Right cardiac atrium (tissue), 5 donors: ENCODE measurements around the gene STX2. TPM values are rescaled to one million over a fixed set of nuclear protein-coding genes. Genes with fewer than 3 reads are reported as not detected.

Experiments used
- ATAC-seq, 2 donors: fragments of 200-7000 bp; cut with Tn5 transposase; one replicate each; pipeline versions ENCODE4 v1.8.0 to v1.9.1; 2020; ENCODE audit warnings: moderate library complexity in 2 of 2, mild to moderate bottlenecking in 1 of 2
- DNase-seq, 3 donors: peaks; one replicate each; pipeline ENCODE4 v3.0.0-alpha.2; 2020
- H3K27ac ChIP-seq: one replicate; pipeline ENCODE4 v1.5.1; 2013; ENCODE audit warnings: mild to moderate bottlenecking, low read length, control low read depth, moderate library complexity
- H3K27me3 ChIP-seq: one replicate; pipeline ENCODE4 v1.6.1; 2013; ENCODE audit not compliant: control insufficient read depth, insufficient read depth
- H3K4me1 ChIP-seq: one replicate; pipeline ENCODE4 v1.6.1; 2013; ENCODE audit warnings: low read length; ENCODE audit not compliant: control insufficient read depth, insufficient read depth
- H3K4me3 ChIP-seq: one replicate; pipeline ENCODE4 v1.5.1; 2013; ENCODE audit warnings: low read length, control low read depth
- H3K9me3 ChIP-seq: one replicate; pipeline ENCODE4 v1.6.1; 2013; ENCODE audit warnings: low read length; ENCODE audit not compliant: control insufficient read depth
- WGBS: extraction: QIAGEN DNeasy Blood & Tissue Kit; methylation state at CpG from one replicate; pipeline ENCODE4 v1.1.7; 2013; 5-methylcytosine and 5-hydroxymethylcytosine counted together
- intact Hi-C, 4 donors: fragments of 100-400 bp; cut with DNase I; formaldehyde crosslinking; loops; one replicate each; pipeline versions ENCODE4 v1.11.0 to v1.14.0; 2022 to 2023
- polyA plus RNA-seq: library from polyadenylated mRNA; stranded (reverse); fragments of 200-250 nt; gene quantifications from one replicate; pipeline ENCODE4 v1.2.3, GENCODE V29; 2013
- total RNA-seq, 4 donors: library from RNA; stranded (reverse); fragmentation: NEBNext Ultra II Directional; extraction: Animal tissue kit (Norgen Biotek cat#: 25700); gene quantifications; one replicate each; pipeline ENCODE4 v1.2.1, GENCODE V29; 2021
- donor health status: healthy with polysubstance abuse.
- donor health status: DM: no; HTN: yes; CAD: no.
- donor health status: DM: no; HTN: no; CAD: no.
- donor health status: DM: no; HTN: yes; CAD: no; lungs with severe emphysema.
- donor health status: DM: yes; HTN: yes; CAD: no.

The STX2 gene
- total and polyA plus RNA-seq, 5 donors, result 18.2 to 35.9 (median 26.8) TPM

GRCh38 chr12:130744274-130744673 lies 94.8 kb downstream of the STX2 start:
- H3K4me3 ChIP-seq, result no peak overlapping the region
- intact Hi-C loops, result loop anchor here in 1 of 4 donors (10.0 kb wide), 1 partner anchor 339 kb away; no protein-coding TSS in a partner anchor
- H3K27me3 ChIP-seq, result no peaks in the 10 kb centered on the region
- no peaks in the 10 kb centered on the region for H3K9me3 ChIP-seq
- no peak overlapping the region for H3K27ac ChIP-seq
- H3K4me1 ChIP-seq, result no peaks in the 10 kb centered on the region
- no peak for DNase-seq
- no peak for ATAC-seq
- 76% methylated on average over 5 of the region's 5 CpGs for WGBS

DNA sequence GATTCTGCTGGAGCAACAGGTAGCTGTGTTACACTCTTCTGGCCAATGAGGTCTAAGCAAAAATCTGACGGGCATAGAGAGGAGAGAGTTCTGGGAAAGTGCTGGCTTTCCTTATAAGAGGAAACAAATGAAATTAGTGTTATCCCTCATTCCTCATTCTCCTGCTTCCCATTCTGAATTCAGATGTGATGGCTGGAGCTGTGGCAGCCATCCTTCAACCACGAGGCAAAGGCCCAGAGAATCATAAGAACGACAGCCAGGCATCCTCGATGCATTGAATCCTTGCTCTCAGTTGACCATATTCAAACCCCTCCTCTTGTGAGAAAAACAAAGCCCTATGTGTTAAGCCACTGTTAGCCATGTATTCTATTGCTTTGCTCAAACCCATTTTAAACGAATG lies 95.4 kb downstream of the STX2 start:
- H3K27ac ChIP-seq, result no peak overlapping the region
- no peaks in the 10 kb centered on the region for H3K4me1 ChIP-seq
- no peaks in the 10 kb centered on the region for H3K9me3 ChIP-seq
- H3K27me3 ChIP-seq, result no peaks in the 10 kb centered on the region
- H3K4me3 ChIP-seq, result no peak overlapping the region
- DNase-seq, result no peak
- 94% methylated on average over 5 of the region's 5 CpGs for WGBS
- no peak for ATAC-seq
- intact Hi-C loops, result loop anchor here in 1 of 4 donors (10.0 kb wide), 1 partner anchor 339 kb away; no protein-coding TSS in a partner anchor

- no peak overlapping the region for H3K4me3 ChIP-seq
- WGBS, result 92% methylated on average over 2 of the region's 2 CpGs
- ATAC-seq (no peak), DNase-seq (no peak)
- no peaks in the 10 kb centered on the region for H3K9me3 ChIP-seq
- no peak overlapping the region for H3K27ac ChIP-seq
- no peaks in the 10 kb centered on the region for H3K4me1 ChIP-seq
- no peaks in the 10 kb centered on the region for H3K27me3 ChIP-seq
- intact Hi-C loops, result loop anchor here in 1 of 4 donors (10.0 kb wide), 1 partner anchor 338 kb away; no protein-coding TSS in a partner anchor
Measured at GRCh38 chr12:130743176-130743575, 95.9 kb downstream of the STX2 start.

- intact Hi-C loops, result loop anchor here in 1 of 4 donors (10.0 kb wide), 1 partner anchor 338 kb away; no protein-coding TSS in a partner anchor
- no peak for ATAC-seq
- DNase-seq, result no peak
- H3K27me3 ChIP-seq, result no peaks in the 10 kb centered on the region
- 71% methylated on average over 1 of the region's 1 CpG for WGBS
- no peaks in the 10 kb centered on the region for H3K9me3 ChIP-seq
- no peaks in the 10 kb centered on the region for H3K4me1 ChIP-seq
- no peak overlapping the region for H3K4me3 ChIP-seq
- no peak overlapping the region for H3K27ac ChIP-seq
Measured at GRCh38 chr12:130742716-130743115, 96.3 kb downstream of the STX2 start.

- WGBS, result 85% methylated on average over 12 of the region's 12 CpGs
- ATAC-seq, result no peak
- no peaks in the 10 kb centered on the region for H3K9me3 ChIP-seq
- no peaks in the 10 kb centered on the region for H3K27me3 ChIP-seq
- no peak overlapping the region for H3K4me3 ChIP-seq
- DNase-seq, result no peak
- H3K27ac ChIP-seq, result no peak overlapping the region
- intact Hi-C loops, result loop anchor here in 1 of 4 donors (10.0 kb wide), 1 partner anchor 337 kb away; no protein-coding TSS in a partner anchor
- no peaks in the 10 kb centered on the region for H3K4me1 ChIP-seq
Measured at GRCh38 chr12:130742112-130742511, 96.9 kb downstream of the STX2 start.

Other genes with a start within 250 kb of the STX2 start
- gene RIMBP2, start 123.0 kb downstream of the STX2 start, total RNA-seq, result under 1 TPM in 1 of 4 donors, not detected in 3; 0.28 TPM
- gene RIMBP2, start 123.0 kb downstream of the STX2 start, polyA plus RNA-seq, result 0.05 TPM
- gene RAN, start 32.8 kb upstream of the STX2 start, total RNA-seq, result 100 to 1,000 TPM; 281 to 385 (median 302) TPM
- 195 TPM for gene RAN, start 32.8 kb upstream of the STX2 start, polyA plus RNA-seq
- 100 to 1,000 TPM; 188 to 386 (median 239) TPM for gene ADGRD1, start 114.7 kb upstream of the STX2 start, total RNA-seq
- gene ADGRD1, start 114.7 kb upstream of the STX2 start, polyA plus RNA-seq, result 50.0 TPM